Erythroblast (primary cell): Measurements from ENCODE around the gene RAVER2.

Source experiments
- GATA1 ChIP-seq: IDR thresholded peaks from 2 replicates; pipeline ENCODE4 v1.6.1; 2011; ENCODE audit warnings: low read depth, mild to moderate bottlenecking, control low read depth, low read length, moderate library complexity
- POLR2A ChIP-seq: IDR thresholded peaks from 2 replicates; pipeline ENCODE4 v1.6.1; 2011; ENCODE audit warnings: mild to moderate bottlenecking, low read length

- TF ChIP-seq POLR2A (no peak), GATA1 (no peak)
Observed at GRCh38 chr1:64734287-64734652, 10.6 kb upstream of the RAVER2 start.
